ENCODE results near the gene CGB5.
A peak's percentile ranks its signal among the peaks of the same experiment; 100 is the strongest.
"Not testable (repeated sequence)": the region's sequence is repeated elsewhere in the genome, so short reads cannot be mapped to it uniquely, and the experiment has no call there.

The CGB5 gene

GRCh38 chr19:49043548-49043947 lies at the start of gene CGB5:
Gene CGB5 (plus strand): TSS chr19:49043848. CDS start chr19:49044210, 362 bp downstream.
- not testable (repeated sequence) for H3K9me3 ChIP-seq (ENCODE audit: control insufficient read depth, insufficient read depth, low read depth, low read length); H3K4me1 ChIP-seq (ENCODE audit: control insufficient read depth, insufficient read depth, low read length); H3K9ac ChIP-seq (ENCODE audit: low read length); H3K27ac ChIP-seq (ENCODE audit: low read depth, low read length); H3K4me3 ChIP-seq (ENCODE audit: low read depth, low read length); H3K27me3 ChIP-seq (ENCODE audit: control insufficient read depth, insufficient read depth, low read length); H3K36me3 ChIP-seq (ENCODE audit: control insufficient read depth, insufficient read depth, low read length)

GRCh38 chr19:48994035-48994386 lies 49.6 kb upstream of the CGB5 start:
- peak overlapping the region; percentile 70 for H3K9ac ChIP-seq (ENCODE audit: low read length)
- H3K36me3 ChIP-seq (ENCODE audit: control insufficient read depth, insufficient read depth, low read length), result peaks cover 13% of the 10 kb centered on the region
- H3K27ac ChIP-seq (ENCODE audit: low read depth, low read length), result no peak overlapping the region; the same call in 1 of the 2 replicates
- H3K4me1 ChIP-seq (ENCODE audit: control insufficient read depth, insufficient read depth, low read length), result peaks cover 16% of the 10 kb centered on the region; the same call in 1 of the 2 replicates
- no peaks in the 10 kb centered on the region for H3K9me3 ChIP-seq (ENCODE audit: control insufficient read depth, insufficient read depth, low read depth, low read length)
- H3K4me3 ChIP-seq (ENCODE audit: low read depth, low read length), result peak overlapping the region; percentile 98
- H3K27me3 ChIP-seq (ENCODE audit: control insufficient read depth, insufficient read depth, low read length), result no peaks in the 10 kb centered on the region

DNA sequence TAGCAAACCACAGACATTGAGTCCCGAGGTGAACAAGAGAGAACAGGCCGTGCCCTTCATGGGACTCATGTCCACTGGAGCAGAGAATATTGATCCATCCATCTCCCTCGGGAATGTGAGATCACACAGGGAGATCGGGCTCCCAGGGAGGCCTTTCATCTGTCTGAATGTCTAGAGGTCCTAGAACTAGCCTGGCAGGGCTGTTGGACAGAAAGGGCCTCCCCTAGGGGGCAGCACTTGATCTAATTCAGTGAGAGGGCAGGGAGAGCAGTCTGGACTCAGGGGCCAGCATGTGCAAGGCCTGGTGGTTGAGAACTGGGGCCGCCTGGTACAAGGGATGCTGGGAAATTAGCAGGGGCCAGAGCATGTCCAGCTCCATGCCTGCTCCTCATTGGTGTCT lies 45.7 kb upstream of the CGB5 start:
- Histone ChIP-seq H3K27me3 (ENCODE audit: control insufficient read depth, insufficient read depth, low read length) (no peaks in the 10 kb centered on the region), H3K9me3 (ENCODE audit: control insufficient read depth, insufficient read depth, low read depth, low read length) (no peaks in the 10 kb centered on the region), H3K9ac (ENCODE audit: low read length) (no peak overlapping the region), H3K36me3 (ENCODE audit: control insufficient read depth, insufficient read depth, low read length) (peaks cover 11% of the 10 kb centered on the region), H3K27ac (ENCODE audit: low read depth, low read length) (no peak overlapping the region), H3K4me3 (ENCODE audit: low read depth, low read length) (no peak overlapping the region), H3K4me1 (ENCODE audit: control insufficient read depth, insufficient read depth, low read length) (peaks cover 9% of the 10 kb centered on the region; the same call in 1 of the 2 replicates)

GRCh38 chr19:48999481-49000325 lies 43.9 kb upstream of the CGB5 start:
- no peak overlapping the region for H3K9ac ChIP-seq (ENCODE audit: low read length)
- no peaks in the 10 kb centered on the region for H3K27me3 ChIP-seq (ENCODE audit: control insufficient read depth, insufficient read depth, low read length)
- no peaks in the 10 kb centered on the region for H3K9me3 ChIP-seq (ENCODE audit: control insufficient read depth, insufficient read depth, low read depth, low read length)
- H3K36me3 ChIP-seq (ENCODE audit: control insufficient read depth, insufficient read depth, low read length), result peaks cover 28% of the 10 kb centered on the region
- H3K27ac ChIP-seq (ENCODE audit: low read depth, low read length), result no peak overlapping the region
- peaks cover 6% of the 10 kb centered on the region; the same call in 1 of the 2 replicates for H3K4me1 ChIP-seq (ENCODE audit: control insufficient read depth, insufficient read depth, low read length)
- no peak overlapping the region for H3K4me3 ChIP-seq (ENCODE audit: low read depth, low read length)

DNA sequence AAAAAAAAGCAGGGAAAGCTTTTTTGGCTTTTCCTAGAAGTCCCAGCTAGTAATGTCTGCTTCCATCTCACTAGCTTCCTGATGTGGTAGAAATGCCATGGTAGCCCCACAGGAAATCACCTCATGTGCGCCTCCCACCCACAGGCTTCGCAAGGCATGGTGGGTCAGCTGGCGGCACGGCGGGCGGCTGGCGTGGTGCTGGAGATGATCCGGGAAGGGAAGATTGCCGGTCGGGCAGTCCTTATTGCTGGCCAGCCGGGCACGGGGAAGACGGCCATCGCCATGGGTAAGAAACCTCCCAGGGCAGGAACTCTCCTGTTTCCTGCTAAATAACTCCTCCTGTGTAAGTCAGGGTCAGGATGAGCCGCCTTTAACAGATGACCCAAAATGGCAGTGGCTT lies 39.5 kb upstream of the CGB5 start:
- Histone ChIP-seq H3K27me3 (ENCODE audit: control insufficient read depth, insufficient read depth, low read length) (no peaks in the 10 kb centered on the region), H3K36me3 (ENCODE audit: control insufficient read depth, insufficient read depth, low read length) (peaks cover 57% of the 10 kb centered on the region), H3K4me3 (ENCODE audit: low read depth, low read length) (no peak overlapping the region), H3K9ac (ENCODE audit: low read length) (no peak overlapping the region), H3K9me3 (ENCODE audit: control insufficient read depth, insufficient read depth, low read depth, low read length) (no peaks in the 10 kb centered on the region), H3K27ac (ENCODE audit: low read depth, low read length) (no peak overlapping the region), H3K4me1 (ENCODE audit: control insufficient read depth, insufficient read depth, low read length) (peaks cover 6% of the 10 kb centered on the region; the same call in 1 of the 2 replicates)

DNA sequence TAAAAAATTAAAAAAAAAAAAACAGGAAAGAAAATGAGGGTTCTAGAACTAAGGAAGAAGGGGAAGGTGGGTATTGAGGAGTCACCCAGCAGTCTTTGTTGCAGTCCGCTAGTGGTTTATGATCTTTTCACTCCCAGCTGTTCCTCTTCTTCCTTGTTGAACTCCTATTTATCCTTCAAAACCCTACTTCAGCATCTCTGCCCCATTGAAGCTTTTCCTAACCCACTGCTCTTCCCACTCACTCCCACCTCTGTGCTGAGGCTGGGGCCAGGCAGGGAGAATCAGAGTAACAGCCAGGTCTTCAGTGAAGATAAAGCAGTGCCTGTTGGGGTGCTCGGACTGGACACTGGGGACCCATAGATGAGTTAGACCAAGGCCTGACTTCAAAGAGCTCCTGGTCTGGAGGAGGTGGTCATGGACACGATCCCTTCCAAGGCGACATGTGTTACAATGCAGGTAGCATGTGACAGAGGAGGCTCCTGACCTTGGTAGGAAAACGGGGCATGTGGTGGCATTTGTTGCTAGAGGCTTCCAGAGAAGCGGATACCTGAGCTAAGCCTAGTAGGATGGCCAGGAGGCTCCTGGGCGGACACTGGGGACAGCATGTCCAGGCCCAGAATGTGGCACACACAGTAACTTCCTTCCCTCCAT lies 38.6 kb upstream of the CGB5 start:
- Histone ChIP-seq H3K9me3 (ENCODE audit: control insufficient read depth, insufficient read depth, low read depth, low read length) (no peaks in the 10 kb centered on the region), H3K9ac (ENCODE audit: low read length) (no peak overlapping the region), H3K27ac (ENCODE audit: low read depth, low read length) (no peak overlapping the region), H3K27me3 (ENCODE audit: control insufficient read depth, insufficient read depth, low read length) (no peaks in the 10 kb centered on the region), H3K4me3 (ENCODE audit: low read depth, low read length) (no peak overlapping the region), H3K4me1 (ENCODE audit: control insufficient read depth, insufficient read depth, low read length) (no peaks in the 10 kb centered on the region), H3K36me3 (ENCODE audit: control insufficient read depth, insufficient read depth, low read length) (peaks cover 66% of the 10 kb centered on the region)

GRCh38 chr19:49006905-49007304 lies 36.7 kb upstream of the CGB5 start:
- Histone ChIP-seq H3K27ac (ENCODE audit: low read depth, low read length) (no peak overlapping the region), H3K36me3 (ENCODE audit: control insufficient read depth, insufficient read depth, low read length) (peaks cover 79% of the 10 kb centered on the region), H3K4me1 (ENCODE audit: control insufficient read depth, insufficient read depth, low read length) (no peaks in the 10 kb centered on the region), H3K9ac (ENCODE audit: low read length) (no peak overlapping the region), H3K27me3 (ENCODE audit: control insufficient read depth, insufficient read depth, low read length) (no peaks in the 10 kb centered on the region), H3K9me3 (ENCODE audit: control insufficient read depth, insufficient read depth, low read depth, low read length) (no peaks in the 10 kb centered on the region), H3K4me3 (ENCODE audit: low read depth, low read length) (no peak overlapping the region)

DNA sequence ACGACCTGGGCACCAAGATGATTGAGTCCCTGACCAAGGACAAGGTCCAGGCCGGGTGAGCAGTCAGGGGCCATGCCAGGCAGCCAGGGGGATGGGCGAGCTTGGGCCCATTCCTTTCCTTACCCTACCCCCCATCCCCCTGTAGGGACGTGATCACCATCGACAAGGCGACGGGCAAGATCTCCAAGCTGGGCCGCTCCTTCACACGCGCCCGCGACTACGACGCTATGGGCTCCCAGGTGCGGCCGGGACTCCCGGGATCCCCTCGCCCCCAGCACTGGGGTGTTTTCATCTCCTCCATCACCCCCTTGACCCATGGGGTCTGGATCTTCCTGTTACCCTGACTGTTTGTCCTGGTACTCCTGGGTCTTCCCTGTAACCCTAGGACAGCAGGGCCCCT lies 33.8 kb upstream of the CGB5 start:
- Histone ChIP-seq H3K36me3 (ENCODE audit: control insufficient read depth, insufficient read depth, low read length) (peaks cover 80% of the 10 kb centered on the region), H3K9ac (ENCODE audit: low read length) (no peak overlapping the region), H3K27me3 (ENCODE audit: control insufficient read depth, insufficient read depth, low read length) (no peaks in the 10 kb centered on the region), H3K9me3 (ENCODE audit: control insufficient read depth, insufficient read depth, low read depth, low read length) (no peaks in the 10 kb centered on the region), H3K4me3 (ENCODE audit: low read depth, low read length) (no peak overlapping the region), H3K4me1 (ENCODE audit: control insufficient read depth, insufficient read depth, low read length) (no peaks in the 10 kb centered on the region), H3K27ac (ENCODE audit: low read depth, low read length) (no peak overlapping the region)

DNA sequence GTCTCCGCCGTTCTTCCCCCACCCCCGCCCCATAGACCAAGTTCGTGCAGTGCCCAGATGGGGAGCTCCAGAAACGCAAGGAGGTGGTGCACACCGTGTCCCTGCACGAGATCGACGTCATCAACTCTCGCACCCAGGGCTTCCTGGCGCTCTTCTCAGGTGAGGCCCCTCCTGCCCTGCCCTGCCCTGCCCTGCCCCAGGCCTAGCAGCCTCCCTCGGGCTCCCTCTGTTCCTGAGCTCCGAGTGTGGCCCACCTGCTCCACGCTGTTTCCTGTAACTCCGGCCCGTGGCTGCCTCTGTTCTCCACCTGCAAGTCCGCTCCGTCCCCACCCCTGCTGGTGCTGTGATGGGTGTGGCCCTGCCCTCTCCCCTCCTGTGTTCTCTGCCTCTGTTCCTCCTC lies 33.2 kb upstream of the CGB5 start:
- peaks cover 80% of the 10 kb centered on the region for H3K36me3 ChIP-seq (ENCODE audit: control insufficient read depth, insufficient read depth, low read length)
- no peaks in the 10 kb centered on the region for H3K9me3 ChIP-seq (ENCODE audit: control insufficient read depth, insufficient read depth, low read depth, low read length)
- H3K27ac ChIP-seq (ENCODE audit: low read depth, low read length), result no peak overlapping the region
- no peak overlapping the region for H3K9ac ChIP-seq (ENCODE audit: low read length)
- no peaks in the 10 kb centered on the region for H3K4me1 ChIP-seq (ENCODE audit: control insufficient read depth, insufficient read depth, low read length)
- no peak overlapping the region for H3K4me3 ChIP-seq (ENCODE audit: low read depth, low read length)
- no peaks in the 10 kb centered on the region for H3K27me3 ChIP-seq (ENCODE audit: control insufficient read depth, insufficient read depth, low read length)

GRCh38 chr19:49011194-49011593 lies 32.5 kb upstream of the CGB5 start:
- no peaks in the 10 kb centered on the region for H3K4me1 ChIP-seq (ENCODE audit: control insufficient read depth, insufficient read depth, low read length)
- H3K9ac ChIP-seq (ENCODE audit: low read length), result no peak overlapping the region
- H3K27ac ChIP-seq (ENCODE audit: low read depth, low read length), result no peak overlapping the region
- no peak overlapping the region for H3K4me3 ChIP-seq (ENCODE audit: low read depth, low read length)
- no peaks in the 10 kb centered on the region for H3K27me3 ChIP-seq (ENCODE audit: control insufficient read depth, insufficient read depth, low read length)
- H3K9me3 ChIP-seq (ENCODE audit: control insufficient read depth, insufficient read depth, low read depth, low read length), result no peaks in the 10 kb centered on the region
- peaks cover 81% of the 10 kb centered on the region for H3K36me3 ChIP-seq (ENCODE audit: control insufficient read depth, insufficient read depth, low read length)

DNA sequence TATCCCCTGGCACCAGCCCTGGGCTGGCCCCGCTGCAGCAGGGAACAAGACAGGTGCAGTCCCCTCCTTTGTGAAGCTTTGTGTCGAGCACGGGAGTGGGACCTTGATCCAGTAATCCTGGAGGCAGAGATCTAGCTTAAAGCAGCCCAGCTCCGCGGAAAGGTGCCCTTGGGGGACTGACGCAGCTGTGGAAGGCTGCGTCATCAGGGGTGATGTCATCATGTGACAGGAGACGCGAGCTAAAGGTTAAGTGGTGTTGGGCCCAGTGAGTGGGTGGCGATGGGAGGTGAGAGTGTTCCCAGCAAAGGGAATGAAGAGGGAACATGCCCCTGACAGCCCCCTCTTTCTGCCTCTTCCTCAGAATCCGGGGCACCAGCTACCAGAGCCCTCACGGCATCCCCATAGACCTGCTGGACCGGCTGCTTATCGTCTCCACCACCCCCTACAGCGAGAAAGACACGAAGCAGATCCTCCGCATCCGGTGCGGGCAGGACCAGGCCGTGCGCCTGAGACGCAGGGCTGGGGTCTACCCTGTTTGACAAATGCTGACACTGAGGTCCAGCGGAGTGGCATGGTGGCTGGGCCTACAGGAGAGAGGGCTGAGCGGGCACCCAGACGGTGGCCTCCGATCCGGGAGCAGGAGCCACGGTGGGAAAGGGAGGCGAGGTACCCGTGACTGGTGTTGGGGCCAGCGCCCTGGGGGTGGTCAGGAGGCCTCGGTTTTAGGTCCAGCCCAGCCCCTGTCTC lies 29.4 kb upstream of the CGB5 start:
- Histone ChIP-seq H3K36me3 (ENCODE audit: control insufficient read depth, insufficient read depth, low read length) (peaks cover 69% of the 10 kb centered on the region), H3K4me1 (ENCODE audit: control insufficient read depth, insufficient read depth, low read length) (peaks cover 11% of the 10 kb centered on the region), H3K27ac (ENCODE audit: low read depth, low read length) (no peak overlapping the region), H3K27me3 (ENCODE audit: control insufficient read depth, insufficient read depth, low read length) (peaks cover 15% of the 10 kb centered on the region), H3K4me3 (ENCODE audit: low read depth, low read length) (no peak overlapping the region), H3K9me3 (ENCODE audit: control insufficient read depth, insufficient read depth, low read depth, low read length) (no peaks in the 10 kb centered on the region), H3K9ac (ENCODE audit: low read length) (no peak overlapping the region)
